Activated effector memory CD4-positive, alpha-beta T cell treated with Interleukin-2 at 50 U/mL for 16 hours (primary cell): ENCODE results near the gene TPMT.

Experiments
- DNase-seq: peaks from one replicate; pipeline ENCODE4 v3.0.0-alpha.2; 2020

TPMT gene

DNA sequence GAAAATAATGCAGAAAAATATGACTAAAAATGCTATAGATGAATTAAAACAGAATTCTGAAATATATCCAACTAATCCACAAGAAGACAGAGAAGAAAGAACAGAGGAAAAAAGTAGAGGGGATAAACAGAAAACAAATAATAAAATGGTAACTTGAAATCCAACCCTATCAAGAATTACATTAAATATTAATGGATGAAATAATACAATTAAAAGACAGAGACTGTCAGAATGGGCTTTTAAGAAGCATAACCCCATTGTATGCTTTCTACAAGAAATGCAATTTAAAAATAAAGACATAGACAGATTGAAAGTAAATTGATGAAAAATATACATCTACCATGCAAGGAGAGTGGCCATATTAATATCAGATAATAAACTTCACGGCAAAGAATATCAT lies 47.8 kb downstream of the TPMT start:
- no peak for DNase-seq

DNA sequence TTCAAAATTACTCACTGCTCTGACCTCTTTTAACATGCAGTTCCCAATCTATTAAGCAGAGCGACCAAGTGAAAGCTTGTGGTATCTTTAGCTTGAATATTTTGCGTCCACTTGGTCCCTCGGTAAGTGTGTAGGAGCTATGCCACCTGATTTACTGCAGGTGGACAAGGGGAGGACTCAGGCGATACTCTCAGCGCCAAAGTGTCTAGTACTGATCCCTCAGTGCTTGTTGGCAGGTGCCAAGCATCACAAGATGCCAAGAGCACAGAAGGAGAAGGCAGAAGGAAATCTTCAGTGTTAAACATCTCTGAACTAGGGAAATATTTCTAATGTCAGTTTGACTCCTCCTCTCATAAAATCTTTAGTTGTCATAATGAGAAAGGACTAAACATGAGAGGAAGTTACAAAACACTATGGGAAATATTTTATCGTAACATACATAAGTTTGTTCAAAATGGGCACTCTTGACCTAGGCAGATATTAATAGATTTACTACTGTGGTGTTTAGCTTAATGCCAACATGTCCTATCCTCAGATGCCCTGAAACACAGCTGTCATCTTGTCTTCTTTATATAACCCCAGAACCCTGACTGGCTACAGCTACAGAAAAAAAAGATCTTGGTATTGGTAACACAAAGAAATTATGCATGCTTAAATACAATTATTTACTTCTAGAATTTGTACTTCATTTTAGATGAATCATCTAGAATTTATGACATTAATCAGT lies 51.9 kb downstream of the TPMT start:
- no peak for DNase-seq

DNA sequence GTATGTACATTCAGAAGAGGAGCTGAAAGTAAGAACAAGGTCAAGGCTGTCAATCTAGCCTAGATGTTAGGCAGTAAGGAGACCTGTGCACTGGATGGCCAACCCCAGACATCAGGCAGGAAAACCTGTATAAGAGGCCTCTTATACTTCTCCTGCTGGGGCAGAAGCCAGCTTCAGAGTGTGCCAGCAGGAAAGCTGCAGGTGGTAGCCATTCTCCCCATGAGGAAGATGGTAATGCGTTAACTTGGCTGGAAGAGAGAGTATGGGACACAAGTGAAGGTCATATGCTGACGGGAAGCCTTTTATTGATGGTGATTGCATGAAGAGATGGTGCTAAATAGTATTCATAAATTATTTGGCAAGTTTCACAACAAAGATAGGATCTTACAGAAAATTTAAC lies 53.0 kb downstream of the TPMT start:
- no peak for DNase-seq

DNA sequence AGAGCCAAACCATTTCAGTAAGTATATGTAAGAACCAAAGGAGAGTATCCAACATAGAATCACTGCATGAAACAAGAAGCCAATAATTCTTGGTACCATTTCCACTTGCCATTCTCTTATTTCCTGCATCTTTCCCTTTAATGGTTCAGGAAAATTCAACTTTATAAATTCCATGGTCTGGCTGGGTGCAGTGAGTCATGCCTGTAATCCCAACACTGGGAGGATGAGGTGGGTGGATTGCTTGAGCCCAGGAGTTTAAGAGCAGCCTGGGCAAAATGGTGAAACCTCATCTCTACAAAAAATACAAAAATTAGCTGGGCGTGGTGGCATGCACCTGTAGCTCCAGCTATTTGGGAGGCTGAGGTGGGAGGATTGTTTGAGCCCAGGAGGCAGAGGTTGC lies 53.6 kb downstream of the TPMT start:
- no peak for DNase-seq

DNA sequence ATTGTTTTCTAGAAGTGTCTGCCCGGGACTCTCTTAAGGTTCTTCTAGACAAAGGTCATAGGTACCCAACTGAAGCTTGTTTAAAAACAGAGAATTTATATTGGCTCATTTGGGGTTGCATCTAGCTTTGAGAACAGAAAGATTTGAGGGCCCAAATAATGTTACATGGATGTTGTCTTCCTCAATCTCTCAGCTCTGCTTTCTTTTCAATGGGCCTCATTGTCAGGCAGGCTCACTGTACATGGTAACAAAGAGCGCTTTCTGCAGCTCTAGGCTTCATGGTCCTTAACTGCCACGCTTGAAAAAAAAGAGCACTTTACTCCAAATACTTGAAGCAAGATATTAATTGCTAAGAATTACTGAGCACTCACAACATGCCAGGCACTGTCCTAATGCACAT lies 54.6 kb downstream of the TPMT start:
- no peak for DNase-seq

DNA sequence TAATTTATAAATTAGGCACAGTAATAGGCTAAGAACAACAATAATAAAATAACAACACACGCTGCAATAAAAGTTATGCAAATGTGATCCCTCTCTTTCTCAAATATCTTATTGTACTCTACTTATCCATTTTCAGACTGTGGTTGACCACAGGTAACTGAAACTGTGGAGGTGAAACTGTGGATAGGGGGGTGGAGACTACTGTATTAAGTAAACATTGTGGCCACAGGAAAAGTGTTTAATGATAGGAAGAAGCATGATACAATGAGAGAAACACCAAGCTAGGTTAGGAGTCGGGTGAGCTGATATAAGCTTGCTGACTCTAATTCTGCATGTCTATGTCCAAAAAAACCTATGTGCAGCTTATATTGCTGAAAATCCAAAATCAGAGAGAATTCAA lies 55.4 kb downstream of the TPMT start:
- DNase-seq: no peak

DNA sequence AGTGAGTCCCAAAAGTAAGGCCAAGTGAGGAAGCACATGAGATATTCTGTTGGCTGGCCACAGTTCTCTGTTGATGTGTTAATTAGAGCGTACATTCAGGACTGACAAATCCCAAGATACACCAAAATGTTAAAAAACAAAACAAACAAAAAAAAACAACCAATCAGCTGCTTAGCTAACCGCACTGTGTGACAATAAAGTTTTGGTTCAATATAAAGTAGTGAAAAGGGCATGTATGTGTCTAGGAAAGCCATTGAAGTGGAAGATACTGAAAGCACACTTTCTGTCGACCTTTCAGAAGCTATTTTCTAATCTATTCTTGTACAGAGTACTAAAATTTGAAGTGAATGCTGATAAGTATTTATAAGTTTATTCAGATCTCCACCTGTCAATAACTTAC lies 58.5 kb downstream of the TPMT start:
- no peak for DNase-seq

DNA sequence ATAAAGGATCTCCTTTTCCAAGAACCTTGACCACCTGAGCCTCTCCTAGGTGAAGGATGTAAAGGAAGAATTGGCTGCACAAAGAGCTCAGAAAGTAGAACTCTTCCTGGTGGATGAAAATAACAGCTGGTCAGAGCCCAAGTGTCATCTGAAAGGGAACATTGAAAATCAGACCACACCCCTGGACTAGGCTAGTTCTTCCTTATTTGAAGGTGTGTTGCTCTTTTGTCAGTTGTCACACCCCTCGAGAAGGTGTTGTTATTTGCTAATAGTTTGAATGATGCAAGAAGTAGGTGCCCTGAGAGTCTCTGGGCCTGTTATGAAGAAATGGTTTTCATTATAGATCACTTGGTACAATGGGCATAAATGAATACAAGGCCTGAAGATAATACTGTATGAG lies 63.5 kb downstream of the TPMT start:
- no peak for DNase-seq

DNA sequence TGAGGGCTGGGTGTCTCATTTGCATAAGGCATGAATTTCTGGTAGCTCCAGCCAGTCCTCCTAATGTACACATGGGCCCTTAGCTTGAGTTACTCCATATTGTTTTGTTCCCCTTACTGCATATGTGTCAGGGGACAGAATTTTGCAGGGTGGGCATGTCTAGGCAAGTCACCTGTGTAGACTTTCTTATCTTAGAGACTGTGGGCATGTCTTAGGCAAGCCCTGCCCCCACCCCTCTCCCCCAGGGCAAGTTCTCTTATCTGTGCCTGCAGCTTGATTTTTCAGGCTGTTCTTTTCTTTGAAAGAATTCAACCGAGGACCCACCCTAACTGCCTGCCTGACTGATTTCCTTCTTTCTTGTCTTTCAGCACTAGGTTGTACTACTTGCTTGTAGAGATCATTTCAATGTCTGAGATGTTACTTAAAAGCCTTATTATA lies 64.5 kb downstream of the TPMT start:
- no peak for DNase-seq

DNA sequence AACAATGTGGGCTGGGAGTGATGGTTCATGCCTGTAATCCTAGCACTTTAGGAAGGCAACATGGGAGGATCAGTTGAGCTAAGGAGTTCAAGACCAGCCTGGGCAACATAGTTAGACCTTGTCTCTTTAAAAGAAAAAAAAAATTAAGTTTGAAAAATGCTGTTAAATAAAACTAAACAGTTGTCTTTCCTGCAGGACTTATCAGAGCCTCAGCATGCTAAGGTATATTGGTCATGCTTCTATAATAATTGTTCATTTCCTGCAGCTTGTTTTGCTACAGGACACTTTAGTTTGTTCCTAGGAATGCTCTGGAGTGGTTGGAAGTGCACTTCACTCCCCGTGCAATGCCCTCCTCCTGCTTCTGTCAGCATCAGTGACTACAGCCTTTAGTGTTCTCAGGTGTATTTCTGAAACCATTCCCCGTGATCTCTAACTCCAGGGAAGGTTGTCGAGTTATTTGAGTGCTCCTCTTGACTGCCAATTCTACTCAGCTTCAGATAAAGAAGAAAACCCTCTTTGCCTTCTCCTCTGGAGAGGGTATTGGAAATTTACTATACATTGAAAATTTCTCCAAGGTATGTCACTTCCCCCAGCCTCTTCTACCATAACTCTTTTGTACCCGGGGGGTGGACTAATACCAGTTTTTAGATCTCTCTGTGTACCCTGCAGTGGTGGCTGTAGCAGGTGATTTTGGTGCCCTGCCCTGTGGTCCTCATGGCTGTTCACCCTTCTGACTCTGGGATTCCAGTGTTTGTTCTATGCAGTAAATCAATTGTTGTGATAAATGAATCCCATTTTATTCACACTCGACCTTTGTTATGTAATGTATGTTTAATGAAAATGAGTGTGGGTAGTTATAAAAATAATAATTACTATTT lies 66.2 kb downstream of the TPMT start:
- no peak for DNase-seq

DNA sequence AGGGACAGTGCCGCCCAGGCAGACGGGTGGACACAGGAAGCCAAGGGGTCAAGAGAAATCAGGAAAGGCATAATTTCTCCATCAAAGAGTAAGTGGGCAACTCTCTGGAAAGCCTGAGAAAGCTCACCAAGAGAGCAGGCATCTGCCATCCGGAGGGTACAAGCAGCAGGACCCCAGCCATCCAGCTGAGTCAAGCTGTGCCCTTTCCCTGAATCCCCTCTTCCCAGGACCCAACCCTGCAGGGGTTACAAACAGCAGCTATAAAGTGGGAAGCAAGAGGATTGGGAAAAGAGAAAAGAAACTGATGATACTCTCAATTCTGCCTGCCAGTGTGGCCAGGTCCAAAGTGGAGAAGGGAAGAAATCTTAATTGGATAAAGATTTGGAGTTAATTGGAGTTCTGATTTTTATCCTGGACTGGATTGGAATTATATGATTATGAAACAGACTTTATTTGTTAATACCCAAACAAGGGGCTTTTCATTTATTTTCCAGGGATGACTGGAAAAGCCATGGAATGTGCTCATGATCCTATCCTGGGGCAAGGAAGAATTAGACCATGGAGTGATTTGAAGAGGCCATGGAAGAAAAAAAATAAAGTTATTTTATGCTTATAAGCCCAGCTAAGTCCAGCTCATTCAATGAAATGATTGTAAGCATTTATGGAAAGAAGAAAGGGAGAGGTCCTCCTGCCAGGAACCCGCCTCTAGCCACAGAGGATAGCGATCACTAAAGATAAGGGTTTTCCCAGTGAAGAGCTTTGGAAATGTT lies 67.3 kb downstream of the TPMT start:
- DNase-seq: no peak

DNA sequence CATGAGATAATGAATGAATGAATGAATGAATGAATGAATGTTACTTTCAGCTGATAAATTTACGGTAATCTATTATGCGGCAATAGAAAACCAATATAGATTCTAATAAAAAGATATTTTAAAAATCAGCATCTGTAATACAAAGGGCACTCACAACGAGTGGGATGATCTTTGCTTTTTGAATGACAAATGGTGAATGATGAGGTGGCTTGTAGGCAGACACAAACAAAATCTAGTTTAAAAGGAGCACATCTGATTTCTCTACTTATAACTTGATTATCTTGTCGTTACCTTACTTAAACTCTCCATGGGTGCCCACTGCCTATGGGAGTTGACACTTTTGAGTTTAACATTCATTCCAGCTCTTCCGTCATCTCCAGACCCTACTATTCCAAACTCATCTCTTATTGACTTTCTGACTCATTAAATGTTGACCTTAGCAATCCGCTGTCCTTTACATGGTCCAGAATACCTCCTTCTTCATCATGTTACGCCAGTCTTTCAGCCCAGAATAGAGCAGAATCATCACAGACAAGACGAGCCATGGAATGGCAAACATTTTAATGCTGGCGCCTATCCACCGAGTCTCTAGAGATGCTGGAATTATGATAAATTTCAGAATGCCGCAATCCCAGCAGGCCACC lies 73.7 kb downstream of the TPMT start:
- no peak for DNase-seq

DNA sequence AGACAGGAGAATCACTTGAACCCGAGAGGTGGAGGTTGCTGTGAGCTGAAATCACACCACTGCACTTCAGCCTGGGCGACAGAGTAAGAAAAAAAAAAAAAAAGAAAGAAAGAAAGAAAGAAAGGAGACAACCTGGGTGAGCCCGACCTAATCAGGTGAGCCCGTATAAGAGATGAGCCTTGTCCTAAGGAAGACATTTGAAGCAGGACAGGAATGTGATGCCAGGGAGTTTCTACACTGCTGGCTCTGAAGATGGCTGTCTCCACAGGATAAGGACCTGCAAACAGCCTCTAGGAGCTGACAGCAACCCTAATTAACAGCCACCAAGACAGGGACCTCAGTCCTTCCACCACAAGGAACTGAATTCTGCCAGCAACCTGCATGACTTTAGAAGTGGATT lies 74.3 kb downstream of the TPMT start:
- DNase-seq: no peak

DNA sequence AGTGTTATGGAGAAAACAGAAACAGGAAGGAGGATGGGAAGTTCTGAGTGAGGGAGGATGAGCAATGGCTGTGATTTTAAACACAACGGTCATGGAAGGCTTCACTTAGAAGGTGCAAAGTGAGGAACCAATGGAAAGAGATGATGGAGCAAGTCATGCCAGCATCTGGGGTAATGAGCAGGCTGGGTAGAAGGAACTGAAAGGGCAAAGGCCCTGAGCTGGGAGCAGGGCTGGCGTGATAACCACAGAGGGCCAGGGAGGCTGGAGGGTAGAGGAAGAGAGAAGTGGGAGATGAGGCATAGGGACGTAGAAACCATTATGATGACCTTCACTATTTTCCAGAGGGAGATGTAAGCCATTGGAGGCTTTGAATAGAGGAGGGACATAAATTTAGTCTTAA lies 76.0 kb downstream of the TPMT start:
- no peak for DNase-seq
